Sigmoid colon (tissue), 7 donors: Measurements from ENCODE around the gene METTL25. TPM values are rescaled to one million over a fixed set of nuclear protein-coding genes. Genes with fewer than 3 reads are reported as not detected.

ENCODE experiments used
- DNase-seq: peaks from one replicate; pipeline ENCODE4 v3.0.0-alpha.2; 2019
- H3K27ac ChIP-seq, 4 donors: fragments of 200-600 bp; sonication (generic); one replicate each; pipeline ENCODE4 v1.5.1; 2016 to 2019; ENCODE audit warnings: mild to moderate bottlenecking in 1 of 4
- H3K27me3 ChIP-seq, 3 donors: fragments of 200-600 bp; sonication (generic); one replicate each; pipeline ENCODE4 v1.5.1; 2019; ENCODE audit warnings: mild to moderate bottlenecking in 1 of 3
- H3K36me3 ChIP-seq, 4 donors: fragments of 200-600 bp; sonication (generic); one replicate each; pipeline ENCODE4 v1.5.1; 2016 to 2019
- H3K4me1 ChIP-seq, 4 donors: fragments of 200-600 bp; sonication (generic); one replicate each; pipeline ENCODE4 v1.5.1; 2017 to 2019
- H3K4me3 ChIP-seq, 4 donors: fragments of 200-600 bp; sonication (generic); one replicate each; pipeline ENCODE4 v1.5.1; 2017 to 2019; ENCODE audit warnings: mild to moderate bottlenecking in 2 of 4, moderate library complexity in 1 of 4
- H3K9me3 ChIP-seq, 4 donors: fragments of 200-600 bp in 3 of 4; sonication (generic) in 3 of 4; one replicate each; pipeline versions ENCODE4 v1.5.1 to v1.6.1; 2013 to 2019
- CTCF ChIP-seq, 4 experiments: fragments of 450-650 bp in 3 of 4; fragments of 200-600 bp in 1 of 4; IDR thresholded peaks; one replicate each; pipeline ENCODE4 v1.5.1; 2016 to 2019; ENCODE audit warnings: antibody characterized with exemption in 4 of 4, mild to moderate bottlenecking in 3 of 4, moderate library complexity in 2 of 4
- EP300 ChIP-seq, 4 donors: sonication (generic); formaldehyde crosslinking; IDR thresholded peaks; one replicate each; pipeline ENCODE4 v1.6.1; 2017; ENCODE audit warnings: antibody characterized with exemption in 4 of 4
- POLR2A ChIP-seq, 2 donors: fragments of 450-650 bp; IDR thresholded peaks; one replicate each; pipeline ENCODE4 v1.6.1; 2016; ENCODE audit warnings: antibody characterized with exemption in 2 of 2, mild to moderate bottlenecking in 2 of 2, moderate library complexity in 2 of 2
- POLR2AphosphoS5 ChIP-seq, 4 donors: sonication (generic); formaldehyde crosslinking; IDR thresholded peaks; one replicate each; pipeline ENCODE4 v1.6.1; 2017; ENCODE audit warnings: antibody characterized with exemption in 4 of 4
- WGBS, 2 donors: extraction: QIAGEN DNeasy Blood & Tissue Kit; methylation state at CpG; one replicate each; pipeline ENCODE4 v1.1.7; 2013; 5-methylcytosine and 5-hydroxymethylcytosine counted together
- intact Hi-C: fragments of 100-400 bp; cut with DNase I; formaldehyde crosslinking; loops from one replicate; pipeline ENCODE4 v1.15.1; 2023
- polyA plus RNA-seq, 3 donors: library from polyadenylated mRNA; stranded (reverse); fragments of 200-250 nt; gene quantifications; one replicate each; pipeline ENCODE4 v1.2.3, GENCODE V29; 2013
- total RNA-seq, 4 donors: library from RNA; depleted of rRNA; stranded (reverse); fragments of >200 nt; gene quantifications; one replicate each; pipeline ENCODE4 v1.1.0, GENCODE V29; 2016
- donor health status: healthy with polysubstance abuse.
- donor health status: Bipolar disorder and iron deficiency.
- donor health status: healthy.

METTL25 gene
- total and polyA plus RNA-seq, 7 donors = 3.9 to 59.9 (median 22.7) TPM

DNA sequence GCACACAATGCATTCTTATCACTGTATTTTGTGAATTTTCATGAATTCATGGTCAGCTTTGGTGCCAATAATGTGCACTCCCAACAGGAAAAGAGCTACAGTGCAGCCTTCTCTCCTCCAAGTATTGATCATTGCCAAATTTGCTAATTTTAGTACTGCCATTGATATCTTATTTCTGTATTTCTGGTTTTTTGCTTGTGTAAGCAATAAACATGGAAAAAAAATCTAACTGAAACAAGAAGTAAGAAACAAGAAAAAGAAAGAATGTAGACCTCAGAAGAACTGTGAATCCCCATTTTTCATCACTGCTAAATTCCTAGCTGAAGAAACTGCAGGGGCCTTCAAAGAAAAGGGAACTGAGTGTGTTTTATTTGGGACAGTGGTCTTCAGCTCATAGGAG, 161.2 kb downstream of the METTL25 start:
- no peak for DNase-seq
- no peak for TF ChIP-seq POLR2AphosphoS5 (IDR thresholded peaks at IDR 0.05)
- TF ChIP-seq EP300 (IDR thresholded peaks at IDR 0.05) = no peak
- no peak for TF ChIP-seq CTCF (IDR thresholded peaks at IDR 0.05)
- TF ChIP-seq POLR2A (IDR thresholded peaks at IDR 0.05) = no peak
- Histone ChIP-seq H3K27ac (no peak overlapping the region), H3K36me3 (no peaks in the 10 kb centered on the region), H3K4me1 (no peaks in the 10 kb centered on the region), H3K9me3 (no peaks in the 10 kb centered on the region), H3K27me3 (no peaks in the 10 kb centered on the region), H3K4me3 (no peak overlapping the region)
- intact Hi-C loops = no loop called here

GRCh38 chr12:82522285-82522684, 164.0 kb downstream of the METTL25 start:
- Histone ChIP-seq H3K4me3 (no peak overlapping the region), H3K27me3 (no peaks in the 10 kb centered on the region), H3K27ac (no peak overlapping the region), H3K4me1 (no peaks in the 10 kb centered on the region), H3K9me3 (no peaks in the 10 kb centered on the region), H3K36me3 (no peaks in the 10 kb centered on the region)
- intact Hi-C loops = no loop called here
- WGBS, 2 donors = 92 to 98% methylated on average over 4 of the region's 4 CpGs
- no peak for TF ChIP-seq EP300 (IDR thresholded peaks at IDR 0.05)
- TF ChIP-seq CTCF (IDR thresholded peaks at IDR 0.05) = no peak
- TF ChIP-seq POLR2A (IDR thresholded peaks at IDR 0.05) = no peak
- no peak for TF ChIP-seq POLR2AphosphoS5 (IDR thresholded peaks at IDR 0.05)
- no peak for DNase-seq

DNA sequence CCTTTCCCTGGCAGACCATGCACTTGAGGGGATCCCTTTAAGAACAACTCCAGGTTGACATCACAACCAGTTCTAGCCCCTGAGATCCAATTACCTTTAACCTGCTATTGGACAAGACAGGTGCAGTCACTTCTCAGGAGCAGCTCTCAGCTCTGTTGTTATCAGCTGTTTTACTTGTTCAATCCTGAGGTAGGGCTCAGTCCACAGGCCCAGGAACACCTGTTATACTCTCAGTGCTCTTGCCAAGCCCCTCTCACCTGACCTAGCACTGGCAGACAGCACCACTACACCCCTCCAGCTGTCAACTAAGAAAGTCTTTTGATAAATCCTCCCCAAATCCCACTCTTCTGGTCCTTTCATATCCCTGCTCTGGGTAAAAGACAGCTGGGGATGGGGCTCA, 164.4 kb downstream of the METTL25 start:
- Histone ChIP-seq H3K27ac (no peak overlapping the region), H3K36me3 (no peaks in the 10 kb centered on the region), H3K4me3 (no peak overlapping the region), H3K27me3 (no peaks in the 10 kb centered on the region), H3K4me1 (no peaks in the 10 kb centered on the region), H3K9me3 (no peaks in the 10 kb centered on the region)
- no peak for DNase-seq
- TF ChIP-seq POLR2A (IDR thresholded peaks at IDR 0.05) (no peak), EP300 (IDR thresholded peaks at IDR 0.05) (no peak), POLR2AphosphoS5 (IDR thresholded peaks at IDR 0.05) (no peak), CTCF (IDR thresholded peaks at IDR 0.05) (no peak)
- intact Hi-C loops = no loop called here

DNA sequence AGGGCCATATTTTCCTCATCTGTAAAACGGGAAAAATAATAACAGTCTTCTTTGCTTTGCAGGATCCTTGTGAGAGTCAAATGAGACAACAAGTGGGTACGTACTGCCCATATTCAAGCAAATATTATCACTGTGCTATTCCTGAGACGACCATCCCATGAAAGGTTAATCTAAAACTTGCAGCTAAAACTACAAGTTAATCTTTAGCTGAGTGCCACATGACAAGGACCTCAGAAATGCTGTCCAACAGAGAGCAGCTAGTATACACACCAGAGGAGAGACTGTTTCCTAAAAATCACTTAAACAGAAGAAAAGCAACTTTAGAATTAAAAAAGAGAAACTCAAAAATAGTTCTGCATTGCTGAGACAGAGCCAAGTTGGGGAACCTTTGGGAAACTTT, 165.7 kb downstream of the METTL25 start:
- H3K9me3 ChIP-seq = no peaks in the 10 kb centered on the region
- no peak overlapping the region for H3K4me3 ChIP-seq
- TF ChIP-seq POLR2A (IDR thresholded peaks at IDR 0.05) (no peak), EP300 (IDR thresholded peaks at IDR 0.05) (no peak), POLR2AphosphoS5 (IDR thresholded peaks at IDR 0.05) (no peak), CTCF (IDR thresholded peaks at IDR 0.05) (no peak)
- H3K27me3 ChIP-seq = no peaks in the 10 kb centered on the region
- intact Hi-C loops = no loop called here
- H3K4me1 ChIP-seq = no peaks in the 10 kb centered on the region
- 10 to 52% methylated on average over 3 of the region's 3 CpGs for WGBS, 2 donors
- H3K36me3 ChIP-seq = no peaks in the 10 kb centered on the region
- DNase-seq = no peak
- no peak overlapping the region for H3K27ac ChIP-seq

- no peak for DNase-seq
- intact Hi-C loops = loop anchor here (5.0 kb wide), 1 partner anchor 1878 kb away; no protein-coding TSS in a partner anchor
- Histone ChIP-seq H3K4me3 (no peak overlapping the region), H3K9me3 (no peaks in the 10 kb centered on the region), H3K4me1 (no peaks in the 10 kb centered on the region), H3K36me3 (no peaks in the 10 kb centered on the region), H3K27ac (no peak overlapping the region), H3K27me3 (no peaks in the 10 kb centered on the region)
- 49 to 58% methylated on average over 2 of the region's 2 CpGs for whole genome bisulfite sequencing, 2 donors
- TF ChIP-seq POLR2A (IDR thresholded peaks at IDR 0.05) (no peak), CTCF (IDR thresholded peaks at IDR 0.05) (no peak)
These were observed 166.3 kb downstream of the METTL25 start for GRCh38 chr12:82524641-82525040.
